Measurements from ENCODE around the gene SHLD2.
A peak's percentile ranks its signal among the peaks of the same experiment; 100 is the strongest.

GRCh38 chr10:87094373-87095235, at the start of gene SHLD2, which contains the start of gene GLUD1:
- TF ChIP-seq POLR2AphosphoS5 (IDR thresholded peaks at IDR 0.05; ENCODE audit: low read depth, low read length) (peak; percentile 77), SP1 (IDR thresholded peaks at IDR 0.05; ENCODE audit: low read depth) (peak; percentile 65), RAD21 (IDR thresholded peaks at IDR 0.05; ENCODE audit: low read depth) (no peak), ZFX (IDR thresholded peaks at IDR 0.05) (peak; percentile 77), CTCF (IDR thresholded peaks at IDR 0.05 in 2 of 3, conservative IDR thresholded peaks at IDR 0.05 in 1 of 3; ENCODE audit: borderline replicate concordance in 1 of 3, insufficient read depth in 1 of 3, low read depth in 2 of 3, low read length in 2 of 3) (no peak), CEBPB (IDR thresholded peaks at IDR 0.05; ENCODE audit: low read depth) (no peak), POLR2A (IDR thresholded peaks at IDR 0.05; ENCODE audit: borderline replicate concordance, extremely low read depth, insufficient read depth, insufficient read length) (peak; percentile 69), TCF7L2 (IDR thresholded peaks at IDR 0.05; ENCODE audit: borderline replicate concordance, extremely low read depth, insufficient read depth, insufficient read length) (peak; percentile 48)

Measured in HCT116 (cell line).